Stimulated activated CD4-positive, alpha-beta T cell treated with anti-CD3 and anti-CD28 coated beads, TNF-alpha, amount 100 ng/mL, for 24 hours (primary cell): ENCODE results near the gene SP100.
A peak's percentile ranks its signal among the peaks of the same experiment; 100 is the strongest.
"Not testable (repeated sequence)": the region's sequence is repeated elsewhere in the genome, so short reads cannot be mapped to it uniquely, and the experiment has no call there.

Experiments used
- DNase-seq, 3 experiments: peaks; one replicate each; pipeline ENCODE4 v3.0.0-alpha.2; 2020; ENCODE audit warnings: low read depth in 3 of 3

The SP100 gene

DNA sequence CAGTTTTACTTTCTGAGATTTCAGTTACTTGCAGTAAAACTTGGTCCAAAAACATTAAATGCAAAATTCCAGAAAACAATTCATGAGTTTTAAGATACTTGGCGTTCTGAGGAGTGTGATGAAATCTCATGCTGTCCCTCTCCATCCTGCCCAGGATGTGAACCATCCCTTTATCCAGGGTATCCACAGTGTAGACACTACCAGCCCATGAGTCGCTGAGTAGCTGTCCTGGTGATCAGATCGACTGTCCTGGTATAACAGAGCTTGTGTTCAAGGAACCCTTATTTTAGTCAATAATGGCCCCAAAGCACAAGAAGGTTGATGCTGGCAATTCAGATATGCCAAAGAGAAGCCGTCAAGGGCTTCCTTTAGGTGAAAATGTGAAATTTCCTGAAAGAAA, 3.2 kb downstream of the SP100 start:
- no peak for DNase-seq

GRCh38 chr2:230422149-230422548, 6.1 kb downstream of the SP100 start:
- no peak for DNase-seq

DNA sequence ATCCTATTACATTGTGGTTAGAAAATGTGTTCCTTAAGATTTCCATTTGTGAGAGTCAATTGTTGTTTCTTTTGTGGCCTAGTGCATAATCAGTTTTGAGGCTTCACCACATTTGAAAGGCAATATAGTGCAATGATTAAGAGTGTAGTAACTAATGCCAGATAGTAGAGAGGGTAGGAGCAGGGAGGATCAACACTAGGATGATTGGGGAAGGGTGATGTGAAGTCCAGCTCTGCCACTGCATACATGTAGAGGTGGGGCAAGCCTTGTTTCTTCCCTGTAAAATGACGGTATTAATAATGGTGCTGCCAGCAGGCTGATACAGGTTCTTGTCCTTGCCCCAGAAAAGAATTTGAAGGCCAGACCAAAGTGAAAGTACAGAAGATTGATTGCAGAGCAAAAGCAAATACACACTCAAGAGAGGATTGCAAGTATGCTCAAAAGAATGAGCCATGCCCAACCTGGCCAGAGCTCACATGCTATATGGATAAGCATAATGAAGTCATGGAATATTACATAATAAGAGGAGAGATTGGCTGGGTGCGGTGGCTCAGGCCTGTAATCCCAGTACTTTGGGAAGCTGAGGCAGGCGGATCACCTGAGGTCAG, 8.0 kb downstream of the SP100 start:
- no peak for DNase-seq

- DNase-seq, result no peak
Observed at GRCh38 chr2:230425377-230425776, 9.4 kb downstream of the SP100 start.

GRCh38 chr2:230429513-230429912, 13.5 kb downstream of the SP100 start:
- no peak for DNase-seq

DNA sequence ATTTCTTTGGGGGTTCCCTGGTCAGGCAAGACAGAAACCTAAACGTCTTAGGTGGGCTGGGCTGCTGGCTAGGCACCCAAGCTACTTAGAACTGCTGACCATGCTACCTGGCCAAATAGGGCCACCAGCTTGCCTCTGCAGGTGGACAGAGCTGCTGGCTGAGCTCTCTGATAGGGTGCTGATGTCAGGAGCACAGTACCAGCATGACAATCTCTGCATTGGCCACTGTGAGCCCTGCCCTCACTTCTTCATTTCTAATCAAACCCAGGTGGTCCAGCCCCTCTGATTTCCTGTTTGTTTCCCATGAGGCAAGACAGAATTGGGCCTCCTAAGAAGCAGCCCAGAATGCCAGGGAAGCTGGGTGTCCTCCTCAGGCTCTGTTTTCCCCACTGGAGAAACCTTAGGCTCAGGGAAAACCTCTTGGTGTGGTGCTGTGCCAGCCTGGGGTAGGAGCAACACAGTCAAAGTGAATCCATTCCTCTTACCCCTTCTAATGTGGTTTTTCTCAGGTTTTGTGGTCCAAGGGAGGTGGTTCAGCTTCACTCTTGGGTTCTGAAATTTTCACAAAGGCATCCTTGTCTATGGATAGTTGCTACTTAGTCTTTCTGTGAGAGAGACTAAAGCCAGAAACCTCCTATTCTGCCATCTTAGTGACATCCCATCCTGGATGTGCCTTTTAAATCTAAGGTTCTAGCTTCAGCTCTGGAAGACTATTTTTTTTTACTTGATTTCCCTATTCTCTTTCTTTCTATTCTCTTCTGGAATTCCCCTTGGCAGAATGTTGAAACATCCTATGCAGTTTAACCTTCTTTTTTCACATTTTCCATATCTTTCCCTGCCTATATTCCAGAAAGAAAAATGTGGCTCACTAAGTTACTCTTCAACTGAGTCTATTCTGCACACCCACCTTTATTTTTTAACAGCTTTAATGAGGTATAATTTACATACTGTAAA, 15.2 kb downstream of the SP100 start:
- DNase-seq, result no peak

- DNase-seq, result no peak
Observed at GRCh38 chr2:230434677-230435324, 18.8 kb downstream of the SP100 start.

- DNase-seq, result no peak
Observed at GRCh38 chr2:230435431-230435830, 19.4 kb downstream of the SP100 start.

DNA sequence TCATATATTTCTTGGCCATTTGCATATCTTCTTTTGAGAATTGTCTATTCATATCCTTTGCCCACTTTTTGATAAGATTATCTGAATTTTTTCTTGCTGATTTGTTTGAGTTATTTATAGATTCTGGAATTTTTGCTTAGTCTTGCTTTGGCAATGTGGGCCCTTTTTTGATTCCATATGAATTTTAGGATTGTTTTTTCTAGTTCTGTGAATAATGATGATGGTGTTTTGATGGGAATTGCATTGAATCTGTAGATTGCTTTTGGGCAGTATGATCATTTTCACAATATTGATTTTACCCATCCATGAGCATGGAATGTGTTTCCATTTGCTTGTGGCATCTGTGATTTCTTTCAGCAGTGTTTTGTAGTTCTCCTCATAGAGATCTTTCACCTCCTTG, 23.1 kb downstream of the SP100 start:
- not testable (repeated sequence) for DNase-seq

DNA sequence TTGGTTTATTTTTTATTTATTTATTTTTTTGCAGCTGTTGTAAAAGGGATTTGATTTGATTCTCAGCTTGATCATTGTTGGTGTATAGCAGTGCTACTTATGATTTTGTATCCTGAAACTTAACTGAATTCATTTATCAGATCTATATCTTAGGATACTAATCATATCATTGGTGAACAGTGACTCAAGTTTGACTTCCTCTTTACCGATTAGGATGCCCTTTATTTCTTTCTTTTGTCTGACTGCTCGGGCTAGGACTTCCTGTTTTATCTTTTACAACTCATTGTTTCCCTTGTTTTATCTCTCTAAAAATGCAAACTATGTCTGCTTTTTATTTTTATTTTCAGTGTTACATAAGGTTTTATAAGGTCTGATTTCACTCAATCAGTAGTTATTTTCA, 23.6 kb downstream of the SP100 start:
- no peak for DNase-seq

GRCh38 chr2:230441227-230441897, 25.4 kb downstream of the SP100 start:
- peak in 1 of 3 experiments; percentile 37 for DNase-seq

DNA sequence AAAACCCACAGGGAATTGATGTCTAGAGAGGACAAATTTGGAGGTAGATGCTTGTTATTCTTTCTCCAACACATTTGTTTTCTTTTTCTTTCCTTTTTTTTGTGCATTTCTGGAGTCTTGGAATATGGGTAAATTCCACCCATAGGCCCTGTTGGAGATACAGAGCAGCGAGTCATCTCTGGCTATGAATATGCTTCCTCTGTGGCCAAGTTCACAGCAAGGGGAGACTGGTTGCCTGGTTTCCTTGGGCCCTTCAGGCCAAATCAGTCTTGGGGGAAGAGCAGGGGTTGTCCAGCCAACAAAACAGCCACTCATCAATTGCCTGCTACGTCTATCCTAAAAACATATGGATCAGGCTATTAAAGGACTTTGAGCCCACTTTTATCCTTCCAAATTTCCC, 27.5 kb downstream of the SP100 start:
- no peak for DNase-seq

GRCh38 chr2:230444832-230445231, 28.8 kb downstream of the SP100 start:
- DNase-seq, result no peak

- no peak for DNase-seq
Observed at GRCh38 chr2:230447036-230447435, 31.0 kb downstream of the SP100 start.

- DNase-seq, result peak in 1 of 3 experiments; percentile 26
Observed at GRCh38 chr2:230447455-230448451, 31.8 kb downstream of the SP100 start.

- no peak for DNase-seq
Observed at GRCh38 chr2:230449901-230450467, 34.0 kb downstream of the SP100 start.

DNA sequence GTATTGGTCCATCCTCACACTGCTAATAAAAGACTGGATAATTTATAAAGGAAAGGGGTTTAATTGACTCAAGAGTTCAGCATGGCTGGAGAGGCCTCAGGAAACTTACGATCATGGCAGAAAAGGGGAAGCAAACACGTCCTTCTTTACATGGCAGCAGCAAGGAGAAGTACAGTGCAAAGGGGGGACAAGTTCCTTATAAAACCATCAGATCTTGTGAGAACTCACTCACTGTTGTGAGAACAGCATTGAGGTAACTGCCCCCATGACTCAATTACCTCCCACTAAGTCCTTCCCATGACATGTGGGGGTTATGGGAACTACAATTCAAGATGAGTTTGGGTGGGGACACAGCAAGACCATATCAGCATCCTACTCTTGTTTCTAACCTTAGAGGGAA, 37.0 kb downstream of the SP100 start:
- DNase-seq, result no peak

DNA sequence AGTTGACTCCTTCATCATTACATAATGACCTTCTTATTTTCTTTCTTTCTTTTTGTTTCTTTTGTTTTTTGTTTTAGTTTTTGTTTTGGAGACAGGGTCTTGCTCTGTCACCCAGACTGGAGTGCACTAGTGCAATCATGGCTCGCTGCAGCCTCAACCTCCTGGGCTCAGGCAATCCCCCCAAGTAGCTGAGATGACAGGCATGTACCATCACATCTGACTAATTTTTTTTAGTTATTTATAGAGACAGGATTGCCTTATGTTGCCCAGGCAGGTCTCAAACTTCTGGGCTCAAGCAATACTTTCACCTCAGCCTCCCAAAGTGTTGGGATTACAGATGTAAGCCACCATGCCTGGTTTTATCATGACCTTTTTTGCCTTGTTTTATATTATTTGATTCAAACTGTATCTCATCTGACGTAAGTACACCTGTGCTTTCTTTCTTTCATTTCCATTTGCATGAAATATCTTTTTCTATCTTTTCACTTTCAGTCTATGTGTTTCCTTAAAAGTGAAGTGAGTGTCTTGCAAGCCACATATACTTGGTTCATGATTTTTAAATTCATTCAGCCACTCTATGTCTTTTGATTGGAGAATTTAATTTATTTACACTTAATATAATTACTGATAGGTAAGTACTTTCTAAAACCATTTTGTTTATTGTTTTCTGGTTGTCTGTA, 39.1 kb downstream of the SP100 start:
- DNase-seq, result no peak

DNA sequence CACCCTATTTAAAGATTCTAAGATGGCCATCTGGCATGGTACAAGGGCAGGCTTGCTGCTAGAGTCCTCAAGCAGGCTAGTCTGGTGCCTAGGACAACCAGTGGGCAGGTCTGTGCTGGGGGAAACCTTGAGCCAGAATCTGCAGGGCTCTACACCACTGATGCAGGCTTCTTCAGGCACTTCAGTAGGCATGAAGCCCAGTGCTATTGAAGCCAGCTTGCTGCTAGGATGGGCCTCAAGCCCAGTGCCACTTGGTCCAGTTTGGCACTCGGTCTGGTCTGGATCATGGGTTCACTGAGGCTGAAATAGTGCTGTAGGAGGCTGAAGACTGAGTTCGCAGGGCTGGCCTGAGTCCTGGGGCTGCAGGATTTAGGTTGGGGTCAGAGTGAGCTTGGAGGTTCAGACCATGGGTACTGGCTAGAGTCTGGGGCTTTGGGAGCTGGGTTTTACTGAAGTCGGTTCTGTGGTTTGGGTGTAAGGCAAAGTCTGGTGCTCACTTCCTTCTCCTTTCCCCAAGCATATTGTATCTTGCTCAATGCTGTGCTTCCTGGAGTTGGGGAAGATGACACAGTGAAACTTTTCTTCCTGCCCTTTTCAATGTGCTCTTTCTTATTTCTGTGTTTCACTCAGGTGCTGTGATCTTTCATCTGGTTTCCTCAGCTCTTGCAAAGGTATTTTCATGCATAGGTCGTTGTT, 41.2 kb downstream of the SP100 start:
- no peak for DNase-seq
